ENCODE results near the gene AQP7. TPM values are rescaled to one million over a fixed set of nuclear protein-coding genes. Genes with fewer than 3 reads are reported as not detected.

AQP7 gene
- total and polyA plus RNA-seq, 9 of the 15 experiments (the other 6 are each of a cell fraction or from before 2014, with no cell fraction given) = 0.04 to 0.53 (median 0.07) TPM; not detected in 4

DNA sequence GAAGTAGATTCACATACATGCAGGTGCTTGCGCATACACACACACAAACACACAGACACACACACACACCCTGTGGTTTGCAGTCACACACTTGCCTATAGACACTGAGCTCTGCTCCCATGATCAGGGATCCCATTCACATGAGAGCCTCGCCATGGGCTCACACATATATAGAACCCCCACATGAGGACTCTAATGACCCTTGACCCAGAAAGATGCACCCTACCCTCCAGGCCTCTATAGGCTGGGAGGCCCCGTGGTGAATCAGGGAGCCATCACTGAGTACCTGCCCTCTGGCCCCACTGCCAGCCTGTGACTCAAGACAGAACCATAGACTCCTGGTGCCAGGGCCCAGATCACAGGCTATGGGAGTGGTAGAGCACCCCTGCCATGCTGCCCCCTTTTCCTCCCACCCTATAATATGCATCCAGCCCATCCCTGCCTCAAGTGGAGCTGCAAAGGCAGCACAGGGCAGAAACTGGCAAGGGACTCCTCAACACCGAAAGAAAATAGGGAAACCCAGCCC, 48.3 kb upstream of the AQP7 start:
- CTCF ChIA-PET (ENCODE audit: low intra/inter-chr PET ratio) = no interaction called here
- intact Hi-C loops (cut with micrococcal nuclease) (loop anchor here (5.0 to 10.0 kb wide), 2 partner anchors 33 to 166 kb away; no protein-coding TSS in a partner anchor), in situ Hi-C loops (cut with MboI) (no loop called here)
- Histone ChIP-seq H3K27me3 (ENCODE audit: control insufficient read depth in 2 of 2, insufficient read depth in 2 of 2, low read length in 2 of 2) (no peaks in the 10 kb centered on the region), H3K79me2 (ENCODE audit: control insufficient read depth, insufficient read depth, low read length) (peaks cover 7% of the 10 kb centered on the region; the same call in 1 of the 3 replicates), H3K4me2 (ENCODE audit: insufficient read depth, low read length) (no peak overlapping the region), H3K9ac (ENCODE audit: insufficient read depth in 1 of 2, low read depth in 2 of 2, low read length in 2 of 2) (no peak overlapping the region), H3K9me1 (ENCODE audit: control insufficient read depth, insufficient read depth, low read length) (no peaks in the 10 kb centered on the region), H3K4me1 (replicated peaks in 1 of 2; ENCODE audit: control insufficient read depth in 2 of 2, insufficient read depth in 2 of 2, low read length in 2 of 2) (peaks cover 29 to 30% of the 10 kb centered on the region in 2 experiments), H3K36me3 (ENCODE audit: control insufficient read depth, insufficient read depth, low read length) (no peaks in the 10 kb centered on the region), H4K20me1 (replicated peaks; ENCODE audit: control insufficient read depth, insufficient read depth, low read length) (no peaks in the 10 kb centered on the region), H3K9me3 (replicated peaks; ENCODE audit: control insufficient read depth, insufficient read depth, low read depth, low read length) (no peaks in the 10 kb centered on the region), H2AFZ (ENCODE audit: low read depth, low read length) (no peak overlapping the region), H3K4me3 (no peak overlapping the region), H3K27ac (ENCODE audit: extremely low read depth, low read depth, low read length) (no peak overlapping the region)
- BruUV-seq (replicated peaks) = no TSS peak
- ATAC-seq = no peak
- no peak for DNase-seq (ENCODE audit: extremely low read depth in 1 of 4, low spot score in 3 of 4)
- no peak for FAIRE-seq
- WGBS (ENCODE audit: insufficient coverage, low coverage, missing lambda C conversion rate) = 82% methylated on average over 3 of the region's 4 CpGs
- TF ChIP-seq FOSL1 (tag; conservative IDR thresholded peaks at IDR 0.05) (no peak), POLR2AphosphoS2 (IDR thresholded peaks at IDR 0.05; ENCODE audit: low read length) (no peak), CBFA2T2 (conservative IDR thresholded peaks at IDR 0.05) (no peak), ZNF668 (CRISPR knock-in tag; IDR thresholded peaks at IDR 0.05) (no peak), ARID1B (IDR thresholded peaks at IDR 0.05) (no peak)
- POLR2A ChIA-PET = interaction anchor here (1.4 kb wide), 1 partner anchor 9 kb away, joined by 3 read pairs; no protein-coding TSS in a partner anchor

DNA sequence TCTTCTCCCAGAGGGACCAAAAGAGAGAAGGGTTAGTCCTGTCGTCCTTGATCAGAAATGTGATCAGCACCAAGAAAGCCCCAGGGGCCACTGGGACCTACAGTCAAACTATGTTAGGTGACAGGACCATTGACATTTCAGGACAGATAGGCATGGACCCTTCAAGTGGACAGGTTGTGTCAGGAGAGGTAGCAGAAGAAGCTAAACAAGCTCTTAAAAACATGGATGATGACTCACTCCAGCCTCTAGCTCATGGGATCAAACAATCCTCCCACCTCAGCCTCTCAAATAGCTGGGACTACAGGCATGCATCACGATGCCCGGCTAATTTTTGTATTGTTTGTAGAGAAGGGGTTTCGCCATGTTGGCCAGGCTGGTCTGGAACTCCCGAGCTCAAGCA, 47.3 kb upstream of the AQP7 start:
- Histone ChIP-seq H3K4me2 (ENCODE audit: insufficient read depth, low read length) (no peak overlapping the region), H3K4me3 (no peak overlapping the region), H3K27ac (ENCODE audit: extremely low read depth, low read depth, low read length) (no peak overlapping the region), H3K27me3 (ENCODE audit: control insufficient read depth in 2 of 2, insufficient read depth in 2 of 2, low read length in 2 of 2) (no peaks in the 10 kb centered on the region), H4K20me1 (replicated peaks; ENCODE audit: control insufficient read depth, insufficient read depth, low read length) (no peaks in the 10 kb centered on the region), H3K36me3 (ENCODE audit: control insufficient read depth, insufficient read depth, low read length) (no peaks in the 10 kb centered on the region), H3K9me1 (ENCODE audit: control insufficient read depth, insufficient read depth, low read length) (no peaks in the 10 kb centered on the region), H3K9ac (ENCODE audit: insufficient read depth in 1 of 2, low read depth in 2 of 2, low read length in 2 of 2) (no peak overlapping the region), H3K79me2 (ENCODE audit: control insufficient read depth, insufficient read depth, low read length) (peaks cover 13% of the 10 kb centered on the region), H3K9me3 (replicated peaks; ENCODE audit: control insufficient read depth, insufficient read depth, low read depth, low read length) (no peaks in the 10 kb centered on the region), H3K4me1 (replicated peaks in 1 of 2; ENCODE audit: control insufficient read depth in 2 of 2, insufficient read depth in 2 of 2, low read length in 2 of 2) (peaks cover 39 to 40% of the 10 kb centered on the region in 2 experiments), H2AFZ (ENCODE audit: low read depth, low read length) (no peak overlapping the region)
- in situ Hi-C loops (cut with MboI) = no loop called here
- DNase-seq (ENCODE audit: extremely low read depth in 1 of 4, low spot score in 3 of 4) = no peak
- 83% methylated on average over 4 of the region's 5 CpGs for WGBS (ENCODE audit: insufficient coverage, low coverage, missing lambda C conversion rate)
- CTCF ChIA-PET (ENCODE audit: low intra/inter-chr PET ratio) = no interaction called here
- no peak for FAIRE-seq
- intact Hi-C loops (cut with micrococcal nuclease) = loop anchor here (5.0 to 10.0 kb wide), 2 partner anchors 32 to 165 kb away; no protein-coding TSS in a partner anchor
- POLR2A ChIA-PET = interaction anchor here (1.4 kb wide), 1 partner anchor 10 kb away, joined by 3 read pairs; no protein-coding TSS in a partner anchor
- TF ChIP-seq, protein P1, sequence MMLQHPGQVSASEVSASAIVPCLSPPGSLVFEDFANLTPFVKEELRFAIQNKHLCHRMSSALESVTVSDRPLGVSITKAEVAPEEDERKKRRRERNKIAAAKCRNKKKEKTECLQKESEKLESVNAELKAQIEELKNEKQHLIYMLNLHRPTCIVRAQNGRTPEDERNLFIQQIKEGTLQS (IDR thresholded peaks at IDR 0.05) = peak; percentile 29; the same call in 1 of the 2 replicates
- TF ChIP-seq, protein P1 (CRISPR knock-in tag; conservative IDR thresholded peaks at IDR 0.05) = no peak
- TF ChIP-seq FOXM1 (IDR thresholded peaks at IDR 0.05; ENCODE audit: low read depth) (no peak), FOXM1 (CRISPR knock-in tag; IDR thresholded peaks at IDR 0.05; ENCODE audit: low read depth) (no peak)
- ATAC-seq = no peak
- no TSS peak for BruUV-seq (replicated peaks)
